ENCODE results near the gene STK24. TPM values are rescaled to one million over a fixed set of nuclear protein-coding genes. Genes with fewer than 3 reads are reported as not detected.

The STK24 gene
- total RNA-seq (2022; extraction: Qiagen RNA extraction) = 53.9 to 60.7 TPM (median 59.9 TPM) in 5 replicates

GRCh38 chr13:98576963-98577835 lies at the start of gene STK24:
TSS of gene STK24 (minus strand) at chr13:98577107. CDS start at chr13:98576786, 321 bp downstream.

Other genes starting within 250 kb of the STK24 start
- 0.06 to 0.08 TPM (median 0.06 TPM) in 3 of 5 replicates, not detected in the others for gene SLC15A1, start 175.6 kb upstream of the STK24 start, total RNA-seq (2022; extraction: Qiagen RNA extraction)